DND-41 (cell line): ENCODE results near the gene SPINK2.

Experiments
- CTCF ChIP-seq: IDR thresholded peaks from 2 replicates; pipeline ENCODE4 v1.5.1; 2012; ENCODE audit warnings: borderline replicate concordance, low read length, moderate library complexity, mild to moderate bottlenecking; ENCODE audit not compliant: poor library complexity, severe bottlenecking; ENCODE audit errors: extremely low read depth
- EZH2 ChIP-seq: IDR thresholded peaks from 3 replicates; pipeline ENCODE4 v1.6.1; 2012; ENCODE audit warnings: borderline replicate concordance, low read depth, mild to moderate bottlenecking, moderate library complexity, low read length, inconsistent platforms; ENCODE audit not compliant: severe bottlenecking

GRCh38 chr4:56863441-56864139, 42.1 kb upstream of the SPINK2 start:
- TF ChIP-seq CTCF (no peak), EZH2 (no peak)
